ENCODE results near the gene AVPI1.
"Not testable (repeated sequence)": the region's sequence is repeated elsewhere in the genome, so short reads cannot be mapped to it uniquely, and the experiment has no call there.

Gene AVPI1

DNA sequence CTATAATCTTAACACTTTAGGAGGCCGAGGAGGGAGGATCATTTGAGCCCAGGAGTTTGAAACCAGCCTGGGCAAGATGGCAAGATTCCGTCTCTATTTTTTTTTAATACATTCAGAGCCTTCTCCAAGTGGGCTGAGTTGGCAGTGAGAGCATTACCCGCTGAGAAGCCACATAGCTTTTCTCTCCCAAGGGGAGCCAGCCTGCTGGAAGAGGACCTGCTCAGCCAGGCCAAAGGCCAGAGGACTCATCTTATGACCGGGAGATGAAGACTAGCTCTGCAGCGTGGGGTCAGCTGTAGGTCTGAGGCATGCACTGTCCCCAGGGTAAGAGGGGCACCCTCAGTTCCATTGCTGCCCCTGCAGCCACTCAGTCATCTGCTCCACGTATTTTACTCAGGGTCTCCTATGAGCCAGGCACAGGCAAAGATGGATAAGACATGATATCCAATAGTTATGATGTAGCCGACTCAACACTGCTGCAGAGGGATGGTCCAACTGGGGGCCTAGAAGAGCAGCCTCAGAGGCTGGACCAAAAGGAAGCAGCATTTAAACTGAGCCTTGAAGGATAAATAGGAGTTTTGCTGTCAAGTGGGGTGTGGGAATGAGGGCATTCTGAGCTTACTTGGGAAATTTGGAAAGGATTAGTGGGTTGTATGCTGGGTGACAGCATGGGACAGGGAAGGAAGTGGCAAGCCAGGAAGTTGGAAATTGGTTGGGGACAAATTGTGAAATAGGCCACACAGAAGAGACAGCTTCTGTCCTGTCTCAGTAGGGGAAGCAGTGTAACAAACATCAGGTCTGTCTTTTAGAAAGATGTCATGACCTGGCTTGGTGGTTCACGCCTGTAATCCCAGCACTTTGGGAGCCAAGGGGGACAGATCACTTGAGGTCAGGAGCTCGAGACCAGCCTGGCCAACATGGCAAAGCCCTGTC lies 24.9 kb upstream of the AVPI1 start:
- no peak for DNase-seq

DNA sequence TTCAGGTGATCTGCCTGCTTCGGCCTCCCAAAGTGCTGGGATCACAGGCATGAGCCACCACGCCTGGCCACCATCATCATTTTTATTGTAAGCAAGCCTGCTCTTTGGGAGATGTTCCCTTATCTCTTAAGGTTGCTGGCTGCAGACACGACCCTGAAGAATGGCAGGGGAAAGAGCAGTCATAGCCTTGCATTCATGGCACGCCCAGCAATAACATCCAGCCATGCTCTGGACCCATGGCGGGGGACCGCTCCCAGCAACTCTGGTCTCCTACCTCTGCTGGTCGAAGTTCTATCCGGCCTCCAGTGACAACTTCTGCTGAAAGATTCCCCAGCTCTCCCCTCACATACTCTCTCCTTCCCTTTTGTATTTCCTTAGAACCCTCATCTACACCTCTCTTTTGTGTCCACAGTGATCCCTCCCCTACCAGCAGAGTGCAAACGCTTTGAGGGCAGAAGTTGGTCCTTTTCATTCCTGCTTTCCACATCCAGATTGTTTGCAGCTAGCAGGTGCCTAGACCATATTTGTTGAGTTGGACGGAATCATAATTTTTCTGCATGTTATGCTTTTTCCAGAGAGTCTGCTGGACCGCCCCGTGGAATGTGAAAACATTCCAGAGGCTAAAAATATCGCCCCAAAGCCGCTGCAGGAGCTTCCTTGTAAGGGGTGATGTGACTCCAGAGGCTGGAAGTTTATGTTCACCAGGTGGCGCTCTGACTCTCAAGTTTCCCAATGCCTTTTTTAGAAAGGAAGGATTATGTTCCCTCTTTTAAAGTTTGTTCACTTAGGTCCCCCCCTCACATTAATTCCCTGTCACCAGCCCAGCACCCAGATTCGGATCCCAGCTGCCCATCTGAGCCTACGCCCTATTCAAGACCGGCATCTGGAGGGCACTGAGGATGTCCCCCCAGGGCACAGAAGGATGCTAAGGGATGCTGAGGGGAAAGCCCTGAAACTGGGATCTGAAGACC lies 22.2 kb upstream of the AVPI1 start:
- peak; percentile 42 for DNase-seq

DNA sequence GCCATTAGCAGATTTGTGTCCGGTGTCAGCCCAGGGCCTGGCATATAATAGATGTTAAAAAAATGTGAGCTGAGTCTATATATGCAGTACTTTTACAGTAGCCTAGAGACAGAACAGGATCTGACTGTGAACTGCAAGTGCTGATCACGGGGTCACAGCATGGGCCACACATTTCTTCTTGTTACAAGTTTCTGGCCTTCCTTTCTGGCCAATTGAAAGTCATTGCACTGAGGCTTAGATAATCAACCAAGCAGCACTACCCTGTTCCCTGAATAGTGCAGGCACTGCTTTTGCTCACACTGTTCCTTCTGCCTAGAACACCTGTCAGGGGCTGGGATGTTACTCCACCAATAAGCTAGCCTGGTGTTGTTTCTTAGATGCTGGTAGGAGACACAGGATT lies 21.1 kb upstream of the AVPI1 start:
- DNase-seq = no peak

DNA sequence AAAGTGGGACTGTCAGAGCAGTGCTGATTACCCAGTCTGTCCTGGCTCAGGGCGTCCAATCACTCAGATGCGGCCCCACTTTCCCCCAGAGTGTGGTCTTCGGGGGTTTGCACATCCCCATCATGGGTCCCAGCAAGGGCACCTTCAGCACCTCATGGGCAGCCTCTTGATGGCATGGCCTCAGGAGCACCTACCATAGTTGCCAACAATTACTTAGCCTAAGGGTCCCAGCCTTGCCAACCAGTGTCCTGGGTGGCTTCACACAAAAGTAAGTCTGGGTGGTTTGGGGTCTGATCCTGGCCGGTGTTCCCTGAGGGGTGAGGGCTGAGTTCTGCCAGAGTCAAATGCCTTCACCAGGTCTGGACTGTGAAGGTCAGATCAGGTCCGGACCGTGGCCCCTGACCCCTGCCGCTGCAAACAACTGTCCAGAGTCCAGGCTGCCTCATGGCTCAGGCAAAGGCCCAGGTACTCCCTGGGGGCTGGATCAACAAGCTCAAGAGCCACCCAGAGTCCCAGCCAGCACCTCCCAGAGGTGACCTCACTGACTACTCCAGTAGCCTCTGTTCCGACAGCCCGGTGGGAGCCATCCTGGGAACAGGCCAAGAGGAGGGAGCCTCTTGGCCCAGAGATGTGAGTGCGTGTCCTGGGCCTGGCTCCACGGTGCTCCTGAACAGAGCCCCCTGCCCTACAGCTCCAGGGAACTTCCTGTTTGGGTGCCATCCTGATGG lies 20.3 kb upstream of the AVPI1 start:
- no peak for DNase-seq

DNA sequence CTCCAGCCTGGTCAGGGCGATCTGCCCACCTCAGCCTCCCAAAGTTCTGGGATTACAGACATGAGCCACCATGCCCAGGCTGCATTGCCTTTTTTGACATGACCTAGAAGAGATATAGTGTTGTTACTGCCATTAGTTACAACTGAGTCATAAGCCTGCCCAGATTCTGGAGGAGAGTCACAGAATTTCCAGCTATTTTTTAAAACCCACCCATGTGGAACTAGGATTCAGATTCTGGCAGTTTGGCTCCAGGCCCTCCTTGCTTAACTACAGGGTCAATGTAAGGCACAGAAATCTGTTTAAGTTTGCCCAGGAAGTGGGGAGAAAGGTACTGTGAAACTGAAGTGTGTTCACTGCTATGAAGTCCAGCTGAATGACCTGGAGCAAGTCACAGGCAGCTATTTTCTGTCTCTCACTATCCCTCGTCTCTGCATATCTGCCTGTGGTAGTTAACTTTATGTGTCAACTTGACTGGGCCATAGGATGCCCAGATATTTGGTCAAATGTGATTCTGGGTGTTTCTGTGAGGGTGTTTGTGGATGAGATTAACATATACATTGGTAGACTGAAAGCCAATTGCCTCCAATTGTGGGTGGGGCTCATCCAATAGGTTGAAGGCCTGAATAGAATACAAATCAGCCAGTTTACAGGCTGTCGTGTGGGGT lies 18.1 kb upstream of the AVPI1 start:
- no peak for DNase-seq

- DNase-seq = no peak
Measured at GRCh38 chr10:97704341-97704740, 17.3 kb upstream of the AVPI1 start.

GRCh38 chr10:97703398-97704067 lies 16.5 kb upstream of the AVPI1 start:
- no peak for DNase-seq

GRCh38 chr10:97701438-97702069 lies 14.5 kb upstream of the AVPI1 start:
- peak; percentile 25 for DNase-seq

DNA sequence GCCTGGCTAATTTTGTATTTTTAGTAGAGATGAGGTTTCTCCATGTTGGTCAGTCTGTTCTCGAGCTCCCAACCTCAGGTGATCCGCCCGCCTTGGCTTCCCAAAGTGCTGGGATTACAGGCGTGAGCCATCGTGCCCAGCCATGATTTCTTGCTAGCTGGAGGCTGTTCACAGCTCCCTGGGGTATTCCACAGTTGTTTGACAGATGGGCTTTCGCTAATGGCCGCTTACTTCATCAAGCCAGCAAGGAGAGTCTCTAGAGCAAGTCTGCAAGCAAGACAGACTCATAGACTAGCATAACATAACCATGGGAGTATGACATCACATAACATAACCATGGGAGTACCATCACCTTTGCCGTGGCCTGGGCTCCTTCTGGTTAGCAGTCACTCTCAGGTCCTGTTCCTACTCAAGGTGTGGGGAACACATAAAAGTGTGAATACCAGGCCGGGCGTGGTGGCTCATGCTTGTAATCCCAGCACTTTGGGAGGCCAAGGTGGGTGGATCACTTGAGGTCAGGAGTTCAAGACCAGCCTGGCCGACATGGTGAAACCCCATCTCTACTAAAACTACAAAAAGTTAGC lies 11.1 kb upstream of the AVPI1 start:
- not testable (repeated sequence) for DNase-seq

DNA sequence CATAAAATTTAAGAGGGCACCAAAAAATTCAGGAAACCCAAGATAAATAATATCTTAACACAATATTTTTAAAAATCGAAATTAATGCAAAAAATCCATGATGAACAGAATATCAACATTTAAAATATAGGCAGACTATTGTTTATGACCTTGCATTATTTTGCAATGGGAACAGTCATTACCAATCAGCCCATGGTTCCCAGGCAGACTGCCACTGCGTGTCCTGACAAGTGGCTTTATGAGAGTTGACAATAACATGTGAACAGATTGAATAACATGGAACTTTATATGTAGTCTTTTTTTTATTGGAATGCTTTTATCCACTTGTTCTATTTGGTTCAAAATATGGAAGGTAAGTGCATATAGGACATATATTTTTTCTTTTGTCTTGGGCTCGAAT lies 3.1 kb upstream of the AVPI1 start:
- DNase-seq = no peak

DNA sequence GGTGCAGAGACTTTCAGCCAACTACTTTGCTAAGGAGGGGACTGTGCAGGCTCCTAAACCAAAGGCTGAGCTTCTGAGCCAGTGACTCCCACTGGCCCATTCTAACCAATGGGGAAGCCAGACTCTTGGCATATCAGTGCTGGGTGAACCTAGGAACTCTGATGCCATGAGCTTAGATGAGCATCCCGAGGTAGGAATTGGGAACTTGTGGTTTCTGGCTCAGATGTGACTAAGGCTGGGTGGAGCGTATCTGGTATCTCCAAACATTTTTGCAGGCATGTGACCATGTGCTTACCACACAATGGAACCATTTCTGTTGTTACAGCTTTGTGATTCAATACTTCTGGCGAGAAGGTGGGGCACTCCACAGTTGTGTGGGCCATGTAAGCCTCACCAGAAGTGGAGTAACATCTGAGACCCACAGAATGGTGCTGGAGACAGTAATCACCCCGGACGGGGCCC lies 2.5 kb upstream of the AVPI1 start:
- no peak for DNase-seq

DNA sequence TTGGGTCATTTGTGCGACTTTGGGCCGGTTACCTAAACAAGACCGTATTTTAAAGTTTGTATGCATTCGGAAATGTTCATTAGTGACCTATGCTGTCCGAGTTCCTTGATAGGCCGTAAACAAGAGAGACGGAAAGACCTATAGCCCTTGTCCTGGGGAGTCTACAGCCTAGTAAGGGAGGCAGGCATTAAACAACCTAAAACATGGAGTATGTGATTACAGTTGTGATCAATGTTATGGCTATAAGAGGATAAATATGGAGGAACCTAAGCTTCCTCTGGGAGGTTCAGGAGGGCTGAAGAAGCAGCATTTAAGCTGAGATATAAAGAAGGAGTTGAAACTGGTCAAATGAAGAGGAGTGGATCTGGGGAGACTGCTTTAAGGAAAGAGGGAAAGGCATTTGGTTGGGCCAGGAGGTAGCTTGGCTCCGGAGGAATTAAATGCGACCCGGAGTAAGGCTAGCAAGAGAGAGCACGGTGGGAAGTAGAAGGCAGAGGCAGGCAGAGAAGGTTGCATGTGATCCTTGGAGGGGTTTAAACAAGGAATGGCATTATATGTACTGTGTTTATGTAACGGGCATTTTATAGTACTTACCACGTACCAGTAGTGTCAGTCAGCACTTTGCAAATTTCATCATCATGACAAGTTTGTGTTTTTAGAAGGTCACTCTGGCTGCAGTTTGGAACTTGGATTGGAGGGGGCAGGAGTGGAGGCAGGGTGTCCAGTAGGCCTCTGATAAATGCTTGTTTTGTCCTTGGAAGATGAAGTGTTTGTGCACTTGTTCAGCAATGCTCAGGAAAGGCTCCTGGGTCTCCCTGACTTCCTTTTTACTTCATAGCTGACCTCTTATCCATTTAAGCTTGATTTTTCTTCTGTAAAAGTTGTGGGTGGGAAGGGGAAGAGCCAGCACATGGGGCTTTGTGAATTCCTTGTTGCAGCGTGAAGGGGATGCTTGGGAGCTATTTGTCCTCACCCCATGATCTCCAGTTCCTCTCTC lies 1.0 kb upstream of the AVPI1 start:
- no peak for DNase-seq

- no peak for DNase-seq
Measured at GRCh38 chr10:97686301-97686961, 610 bp downstream of the AVPI1 start.

GRCh38 chr10:97685395-97685958 lies 1.6 kb downstream of the AVPI1 start:
- no peak for DNase-seq

DNA sequence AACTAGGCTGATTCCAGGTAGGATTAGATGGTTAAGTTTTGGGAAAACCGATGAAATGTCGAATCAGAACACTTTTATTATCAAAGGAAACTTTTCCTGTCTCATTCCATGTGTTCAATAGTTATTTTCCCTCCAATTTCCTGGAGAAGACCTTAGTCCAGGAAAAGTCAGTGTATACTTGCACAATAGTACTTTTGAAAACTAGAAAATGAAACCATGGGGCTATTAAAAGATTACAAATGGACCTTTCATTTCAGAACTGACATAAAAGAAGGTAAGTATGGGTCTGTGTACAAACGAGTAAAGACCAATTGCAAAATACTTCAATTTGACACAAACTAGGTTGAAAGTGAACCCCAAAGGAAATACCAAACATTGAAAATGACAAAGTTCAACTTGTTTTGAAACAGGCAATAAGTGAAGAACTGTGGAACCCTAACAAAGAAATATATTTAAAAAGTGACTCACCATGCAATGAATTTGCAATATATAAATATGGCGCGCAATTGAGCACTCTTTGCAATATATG lies 2.1 kb downstream of the AVPI1 start:
- DNase-seq = no peak

DNA sequence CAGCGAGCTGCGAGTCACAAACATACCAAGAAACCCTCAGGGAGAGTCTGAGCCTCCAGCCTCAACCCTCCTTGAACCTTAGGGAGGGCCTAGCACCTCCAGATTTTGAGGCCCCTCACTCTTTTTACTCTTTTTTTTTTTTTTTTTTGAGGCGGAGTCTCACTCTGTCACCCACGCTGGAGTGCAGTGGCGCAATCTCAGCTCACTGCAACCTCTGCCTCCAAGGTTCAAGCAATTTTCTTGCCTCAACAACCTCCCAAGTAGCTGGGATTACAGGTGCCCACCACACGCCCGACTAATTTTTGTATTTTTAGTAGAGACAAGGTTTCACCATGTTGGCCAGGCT lies 2.7 kb downstream of the AVPI1 start:
- not testable (repeated sequence) for DNase-seq

GRCh38 chr10:97683556-97684367 lies 3.3 kb downstream of the AVPI1 start:
- no peak for DNase-seq
